ENCODE results near the gene FMN1.

DNA sequence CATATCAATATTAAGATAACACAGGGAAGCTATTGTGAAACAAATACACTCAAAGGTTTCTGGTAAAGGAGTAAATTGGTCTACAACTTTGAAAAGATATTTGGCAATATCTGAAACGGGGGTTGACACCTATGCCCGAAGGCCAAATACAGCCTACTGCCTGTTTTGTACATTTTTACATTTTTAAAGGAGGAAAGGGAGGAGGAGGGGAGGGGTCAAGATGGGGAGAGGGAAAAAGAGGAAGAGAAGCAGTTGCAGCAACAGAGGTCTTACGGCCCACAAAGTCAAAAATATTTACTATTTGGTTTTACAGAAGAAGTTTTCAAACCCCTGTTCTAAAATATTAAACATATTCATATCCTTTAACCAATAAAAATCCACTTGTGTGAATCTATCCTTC, 94.2 kb downstream of the FMN1 start:
- TF ChIP-seq POLR2A (IDR thresholded peaks at IDR 0.05) (no peak), EP300 (IDR thresholded peaks at IDR 0.05) (no peak)
- TF ChIP-seq, protein P1, sequence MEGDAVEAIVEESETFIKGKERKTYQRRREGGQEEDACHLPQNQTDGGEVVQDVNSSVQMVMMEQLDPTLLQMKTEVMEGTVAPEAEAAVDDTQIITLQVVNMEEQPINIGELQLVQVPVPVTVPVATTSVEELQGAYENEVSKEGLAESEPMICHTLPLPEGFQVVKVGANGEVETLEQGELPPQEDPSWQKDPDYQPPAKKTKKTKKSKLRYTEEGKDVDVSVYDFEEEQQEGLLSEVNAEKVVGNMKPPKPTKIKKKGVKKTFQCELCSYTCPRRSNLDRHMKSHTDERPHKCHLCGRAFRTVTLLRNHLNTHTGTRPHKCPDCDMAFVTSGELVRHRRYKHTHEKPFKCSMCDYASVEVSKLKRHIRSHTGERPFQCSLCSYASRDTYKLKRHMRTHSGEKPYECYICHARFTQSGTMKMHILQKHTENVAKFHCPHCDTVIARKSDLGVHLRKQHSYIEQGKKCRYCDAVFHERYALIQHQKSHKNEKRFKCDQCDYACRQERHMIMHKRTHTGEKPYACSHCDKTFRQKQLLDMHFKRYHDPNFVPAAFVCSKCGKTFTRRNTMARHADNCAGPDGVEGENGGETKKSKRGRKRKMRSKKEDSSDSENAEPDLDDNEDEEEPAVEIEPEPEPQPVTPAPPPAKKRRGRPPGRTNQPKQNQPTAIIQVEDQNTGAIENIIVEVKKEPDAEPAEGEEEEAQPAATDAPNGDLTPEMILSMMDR (IDR thresholded peaks at IDR 0.05), result no peak
